Caco-2 (cell line): ENCODE measurements around the gene SMIM8. TPM values are rescaled to one million over a fixed set of nuclear protein-coding genes. Genes with fewer than 3 reads are reported as not detected.

Source experiments
- BruUV-seq: library from RNA; stranded (reverse); fragments of 400-500 nt; replicated peaks from 2 replicates; lab custom pipeline; 2021; lab: Mats Ljungman, UMichigan
- CTCF ChIA-PET: fragments of 300-600 bp; sonication (Branson Sonifier 250); formaldehyde crosslinking; loops from one replicate; lab custom pipeline; 2022; ENCODE audit warnings: antibody characterized with exemption; lab: Charles Lee
- POLR2A ChIA-PET: fragments of 300-600 bp; sonication (Branson Sonifier 250); formaldehyde crosslinking; loops from one replicate; lab custom pipeline; 2022; ENCODE audit warnings: antibody characterized with exemption; lab: Charles Lee
- DNase-seq, 2 experiments: peaks; one replicate each; pipeline versions ENCODE4 v3.0.0 to v3.0.0-alpha.2; 2020 to 2022
- H3K27me3 ChIP-seq: replicated peaks from 2 replicates; pipeline ENCODE4 v1.6.0; 2011; ENCODE audit warnings: low read length; ENCODE audit not compliant: control insufficient read depth, insufficient read depth
- H3K36me3 ChIP-seq: 2 replicates; pipeline ENCODE4 v1.5.1; 2011; ENCODE audit warnings: low read length; ENCODE audit not compliant: control insufficient read depth, insufficient read depth
- H3K4me1 ChIP-seq: fragments of 250-450 bp; sonication (Bioruptor Pico); 2 replicates; pipeline ENCODE4 v1.5.1; 2020; ENCODE audit warnings: mild to moderate bottlenecking
- H3K4me3 ChIP-seq: 2 replicates; pipeline ENCODE4 v1.5.1; 2011; ENCODE audit warnings: low read depth, mild to moderate bottlenecking, control low read depth, low read length
- H3K9me3 ChIP-seq: fragments of 250-450 bp; sonication (Bioruptor Pico); 2 replicates; pipeline ENCODE4 v1.5.1; 2020; ENCODE audit warnings: mild to moderate bottlenecking, moderate library complexity
- H3K27ac Mint-ChIP-seq: one replicate; pipeline ENCODE4 v1.8.0; 2022; ENCODE audit warnings: mixed read lengths; ENCODE audit not compliant: unreplicated experiment
- H3K27me3 Mint-ChIP-seq: one replicate; pipeline ENCODE4 v1.8.0; 2022; ENCODE audit warnings: mixed read lengths; ENCODE audit not compliant: insufficient read depth, unreplicated experiment
- H3K36me3 Mint-ChIP-seq: one replicate; pipeline ENCODE4 v1.8.0; 2022; ENCODE audit warnings: mild to moderate bottlenecking, mixed read lengths; ENCODE audit not compliant: insufficient read depth, unreplicated experiment
- H3K4me1 Mint-ChIP-seq: one replicate; pipeline ENCODE4 v1.8.0; 2022; ENCODE audit warnings: low read depth, mixed read lengths; ENCODE audit not compliant: unreplicated experiment
- H3K4me3 Mint-ChIP-seq: one replicate; pipeline ENCODE4 v1.8.0; 2022; ENCODE audit warnings: mild to moderate bottlenecking, moderate library complexity, mixed read lengths; ENCODE audit not compliant: unreplicated experiment
- H3K9me3 Mint-ChIP-seq: one replicate; pipeline ENCODE4 v1.8.0; 2022; ENCODE audit warnings: mixed read lengths; ENCODE audit not compliant: unreplicated experiment
- CTCF ChIP-seq, 2 experiments: fragments of 200-600 bp in 1 of 2; IDR thresholded peaks; 1 replicate in 1 of 2; 2 replicates in 1 of 2; pipeline versions ENCODE4 v1.5.1 to v1.8.0; 2011 to 2022; ENCODE audit warnings: antibody characterized with exemption in 1 of 2, control low read depth in 1 of 2, inconsistent platforms in 1 of 2, low read depth in 1 of 2, low read length in 1 of 2, mild to moderate bottlenecking in 1 of 2, moderate library complexity in 1 of 2; ENCODE audit not compliant: insufficient read depth in 1 of 2, severe bottlenecking in 1 of 2, unreplicated experiment in 1 of 2
- intact Hi-C: fragments of 100-400 bp; cut with micrococcal nuclease; formaldehyde crosslinking; loops from one replicate; pipeline ENCODE4 v1.10.0; 2022; ENCODE audit not compliant: unreplicated experiment
- total RNA-seq: library from RNA; stranded (reverse); gene quantifications from 2 replicates; pipeline ENCODE4 v1.2.3, GENCODE V29; 2022

SMIM8 gene
- total RNA-seq, 1 experiment from 2014 or later, result 8.5 TPM

DNA sequence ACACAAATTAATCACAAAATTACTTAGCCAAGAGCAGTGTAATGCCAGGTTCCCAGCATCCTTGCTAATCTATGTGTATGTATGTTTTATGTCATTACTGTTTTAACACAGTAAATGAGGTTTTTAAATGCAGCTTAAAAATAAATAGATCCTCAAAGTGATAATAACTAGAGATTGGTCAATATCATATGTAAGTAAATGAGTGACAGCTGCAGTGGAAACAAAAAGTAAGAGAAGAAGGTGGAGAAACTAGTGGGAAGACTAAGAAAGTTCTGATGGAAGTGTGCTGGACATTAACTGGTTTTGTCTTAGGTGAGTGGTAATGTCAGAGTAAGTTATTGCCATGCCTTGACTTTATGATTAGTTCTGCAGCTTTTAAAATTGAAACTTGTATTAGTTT is 8.6 kb downstream of the SMIM8 start:
- no peaks in the 10 kb centered on the region for H3K36me3 ChIP-seq
- H3K9me3 ChIP-seq, result no peaks in the 10 kb centered on the region
- DNase-seq, result no peak
- H3K36me3 Mint-ChIP-seq, result peaks cover 5% of the 10 kb centered on the region
- H3K27me3 Mint-ChIP-seq, result no peaks in the 10 kb centered on the region
- intact Hi-C loops, result no loop called here
- H3K4me1 ChIP-seq, result no peaks in the 10 kb centered on the region; the same call in 1 of the 2 replicates
- no peak overlapping the region for H3K4me3 ChIP-seq
- H3K27me3 ChIP-seq, result no peaks in the 10 kb centered on the region
- H3K4me1 Mint-ChIP-seq, result peaks cover 13% of the 10 kb centered on the region
- H3K9me3 Mint-ChIP-seq, result no peaks in the 10 kb centered on the region
- H3K4me3 Mint-ChIP-seq, result no peak overlapping the region
- BruUV-seq, result no TSS peak
- H3K27ac Mint-ChIP-seq, result no peak overlapping the region
- ChIA-PET POLR2A (no interaction called here), CTCF (no interaction called here)
- no peak for TF ChIP-seq CTCF (IDR thresholded peaks at IDR 0.05; ENCODE audit: insufficient read depth in 1 of 2, low read depth in 1 of 2, low read length in 1 of 2, severe bottlenecking in 1 of 2, unreplicated experiment in 1 of 2)

GRCh38 chr6:87333033-87333432 is 10.6 kb downstream of the SMIM8 start:
- no peak overlapping the region for H3K4me3 ChIP-seq
- ChIA-PET CTCF (no interaction called here), POLR2A (no interaction called here)
- H3K9me3 ChIP-seq, result no peaks in the 10 kb centered on the region
- no TSS peak for BruUV-seq
- no peaks in the 10 kb centered on the region for H3K36me3 ChIP-seq
- Mint-ChIP-seq H3K27ac (no peak overlapping the region), H3K27me3 (no peaks in the 10 kb centered on the region), H3K4me1 (peaks cover 20% of the 10 kb centered on the region), H3K9me3 (no peaks in the 10 kb centered on the region), H3K36me3 (peaks cover 2% of the 10 kb centered on the region), H3K4me3 (no peak overlapping the region)
- no peaks in the 10 kb centered on the region; the same call in 1 of the 2 replicates for H3K4me1 ChIP-seq
- TF ChIP-seq CTCF (IDR thresholded peaks at IDR 0.05; ENCODE audit: insufficient read depth in 1 of 2, low read depth in 1 of 2, low read length in 1 of 2, severe bottlenecking in 1 of 2, unreplicated experiment in 1 of 2), result no peak
- no peak for DNase-seq
- intact Hi-C loops, result no loop called here
- no peaks in the 10 kb centered on the region for H3K27me3 ChIP-seq

DNA sequence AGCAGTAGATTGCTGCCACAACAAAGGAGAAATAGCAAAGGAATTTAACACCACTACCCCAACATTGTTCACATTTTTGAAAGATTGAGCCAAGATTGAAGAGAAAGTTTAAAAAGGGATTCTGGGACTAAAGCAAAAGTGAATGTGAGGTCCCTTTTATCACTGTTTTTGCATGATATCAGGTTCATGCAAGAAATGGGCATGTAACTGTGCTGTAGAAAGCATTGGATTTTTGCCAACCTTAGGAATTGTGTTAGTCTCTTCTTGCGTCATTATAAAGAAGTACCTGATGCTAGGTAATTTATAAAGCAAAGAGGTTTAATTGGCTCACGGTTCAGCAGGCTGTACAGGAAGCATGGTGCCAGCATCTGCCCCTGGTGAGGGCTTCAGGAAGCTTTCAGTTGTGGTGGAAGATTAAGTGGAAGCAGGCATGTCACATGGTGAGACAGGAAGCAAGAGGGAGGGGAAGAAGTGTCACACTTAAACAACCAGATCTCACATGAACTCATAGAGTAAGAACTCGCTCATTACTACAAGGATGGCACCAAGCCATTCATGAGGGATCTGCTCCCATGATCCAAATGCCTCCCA is 11.3 kb downstream of the SMIM8 start:
- H3K27me3 Mint-ChIP-seq, result no peaks in the 10 kb centered on the region
- BruUV-seq, result no TSS peak
- no peak overlapping the region for H3K27ac Mint-ChIP-seq
- H3K36me3 Mint-ChIP-seq, result no peaks in the 10 kb centered on the region
- H3K36me3 ChIP-seq, result no peaks in the 10 kb centered on the region
- no peak overlapping the region for H3K4me3 Mint-ChIP-seq
- DNase-seq, result no peak
- no peaks in the 10 kb centered on the region; the same call in 1 of the 2 replicates for H3K4me1 ChIP-seq
- H3K27me3 ChIP-seq, result no peaks in the 10 kb centered on the region
- peaks cover 20% of the 10 kb centered on the region for H3K4me1 Mint-ChIP-seq
- intact Hi-C loops, result no loop called here
- ChIA-PET POLR2A (no interaction called here), CTCF (no interaction called here)
- H3K9me3 Mint-ChIP-seq, result no peaks in the 10 kb centered on the region
- TF ChIP-seq CTCF (IDR thresholded peaks at IDR 0.05; ENCODE audit: insufficient read depth in 1 of 2, low read depth in 1 of 2, low read length in 1 of 2, severe bottlenecking in 1 of 2, unreplicated experiment in 1 of 2), result no peak
- H3K9me3 ChIP-seq, result no peaks in the 10 kb centered on the region
- H3K4me3 ChIP-seq, result no peak overlapping the region
